GM19193 (cell line): ENCODE results near the gene SPRR5.

Experiments used
- POLR2A ChIP-seq: IDR thresholded peaks from 4 replicates; pipeline ENCODE4 v1.6.1; 2011; ENCODE audit not compliant: insufficient read depth, insufficient read length; ENCODE audit errors: extremely low read depth

Gene SPRR5

DNA sequence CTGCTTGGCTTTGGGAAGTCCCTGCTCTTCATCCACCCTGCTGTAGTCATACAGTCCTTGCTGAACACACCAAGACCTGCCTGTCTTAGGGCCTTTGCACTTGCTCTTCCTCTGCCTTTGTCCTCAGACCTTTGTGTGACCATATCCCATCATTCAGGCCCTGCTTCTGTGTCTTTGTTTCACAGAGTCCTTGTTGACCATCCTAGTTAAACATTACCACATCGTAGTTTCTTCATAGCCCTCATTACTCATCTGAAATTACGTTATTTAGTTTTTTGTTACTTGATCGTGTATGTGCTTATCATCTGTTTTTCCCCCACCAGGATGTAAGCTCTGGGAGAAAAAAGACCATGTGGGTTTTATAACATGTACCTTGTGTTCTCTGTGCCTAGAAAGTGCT, 18.3 kb upstream of the SPRR5 start:
- TF ChIP-seq POLR2A: no peak

DNA sequence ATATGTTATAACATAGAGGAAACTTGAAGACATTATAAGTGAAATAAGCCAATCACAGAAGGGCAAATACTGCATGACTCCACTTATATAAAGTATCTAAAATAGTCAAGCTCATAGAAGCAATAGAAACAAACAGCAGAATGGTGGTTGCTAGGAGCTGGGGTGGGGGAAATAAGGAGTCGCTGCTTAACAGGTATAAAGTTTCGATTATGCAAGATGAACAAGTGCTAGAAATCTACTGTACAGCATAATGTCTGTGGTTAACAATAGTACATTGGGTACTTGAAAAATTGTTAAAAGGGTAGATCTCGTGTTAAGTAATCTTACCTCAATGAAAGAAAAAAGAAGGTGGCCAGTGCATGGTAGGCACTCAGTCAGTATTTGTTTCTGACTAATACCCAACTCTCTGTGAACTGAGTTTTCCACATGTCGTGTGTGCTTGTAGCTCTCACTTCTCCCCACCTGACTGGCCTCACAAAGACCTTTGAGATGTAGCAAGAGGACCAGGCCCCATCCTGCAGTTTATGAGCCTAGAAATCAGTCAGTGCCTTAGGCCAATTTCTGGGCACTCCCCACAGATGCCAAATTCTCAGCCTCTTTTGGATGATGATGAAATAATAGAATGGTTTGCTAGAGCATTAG, 14.7 kb upstream of the SPRR5 start:
- TF ChIP-seq POLR2A: no peak

DNA sequence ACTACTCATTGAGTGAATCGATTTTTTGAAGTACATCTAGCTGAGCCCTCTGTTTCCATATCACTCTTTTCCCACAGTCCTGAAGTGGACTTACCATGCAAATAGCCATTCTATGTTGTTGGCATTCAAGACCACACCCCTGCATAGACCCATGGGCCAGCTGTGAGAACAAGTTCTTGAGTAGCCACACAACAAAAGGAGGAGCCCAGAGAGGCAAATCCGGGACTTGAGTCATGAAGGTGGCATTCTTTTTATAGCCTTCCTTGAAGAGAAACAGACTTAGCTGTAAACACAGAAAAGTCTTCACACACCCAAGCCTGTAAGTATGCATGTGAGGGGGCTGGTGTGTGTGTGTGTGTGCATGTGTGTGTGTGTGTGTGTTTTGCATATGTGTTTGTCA, 13.8 kb upstream of the SPRR5 start:
- no peak for TF ChIP-seq POLR2A

DNA sequence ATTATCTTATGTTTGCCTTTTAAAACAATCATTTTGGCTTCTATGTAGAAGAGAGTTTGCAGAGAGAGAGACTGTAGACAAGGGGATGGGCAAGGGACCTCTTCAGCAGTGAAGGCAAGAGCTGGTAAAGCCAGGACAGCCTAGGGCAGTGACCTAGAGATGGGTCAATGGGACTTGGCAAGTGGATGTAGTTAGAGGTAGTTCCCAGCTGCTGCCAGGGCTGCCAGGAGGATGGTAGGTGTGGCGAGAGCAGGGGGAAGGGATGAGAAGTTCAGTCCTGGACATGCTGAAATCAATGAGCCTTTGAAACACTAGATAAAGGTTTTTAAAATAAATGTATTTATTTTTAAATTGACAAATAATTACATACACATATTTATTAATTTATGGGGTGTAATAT, 6.4 kb upstream of the SPRR5 start:
- no peak for TF ChIP-seq POLR2A

- TF ChIP-seq POLR2A: no peak
These were observed 5.8 kb upstream of the SPRR5 start for GRCh38 chr1:152941037-152941711.

DNA sequence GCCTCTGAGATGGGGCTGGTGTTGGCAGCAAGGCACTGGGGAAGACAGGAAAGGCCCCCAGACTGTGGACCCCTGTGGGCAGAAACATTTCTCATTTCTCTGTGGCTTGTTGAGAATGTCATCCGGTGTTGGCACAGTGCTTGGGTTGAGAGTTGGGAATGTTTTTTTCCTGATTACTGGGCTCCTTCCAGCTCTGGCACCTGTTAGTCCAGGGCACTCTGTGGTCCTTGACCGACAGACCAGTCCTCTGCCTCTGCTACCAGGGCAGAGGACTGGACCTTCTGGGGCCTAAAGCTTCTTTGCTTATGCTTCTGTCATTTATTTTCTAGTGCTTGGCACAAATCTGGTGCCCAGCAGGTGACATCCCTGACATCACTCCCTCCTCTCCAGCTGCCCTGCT, 4.8 kb upstream of the SPRR5 start:
- TF ChIP-seq POLR2A: no peak

GRCh38 chr1:152946248-152946647, 758 bp upstream of the SPRR5 start:
- TF ChIP-seq POLR2A: no peak

DNA sequence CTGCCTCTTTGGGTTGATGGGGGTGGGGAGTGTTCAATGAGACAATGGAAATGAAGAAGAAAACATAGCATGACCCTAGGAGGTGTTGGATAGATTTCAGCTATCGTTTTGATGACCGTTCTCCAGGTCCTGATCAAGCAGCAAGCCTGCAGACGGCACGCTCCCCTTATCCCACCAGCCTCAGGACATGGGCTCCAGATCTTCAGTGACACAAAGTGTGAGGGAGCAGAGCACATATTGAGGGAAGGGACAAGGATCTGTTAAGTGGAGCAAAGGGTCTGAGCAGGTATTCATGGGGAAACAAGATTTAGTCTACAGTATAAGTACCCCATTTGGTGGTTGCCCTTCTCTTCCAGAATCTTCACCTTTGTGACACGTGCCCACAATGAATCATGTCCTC, 4.7 kb downstream of the SPRR5 start:
- no peak for TF ChIP-seq POLR2A

DNA sequence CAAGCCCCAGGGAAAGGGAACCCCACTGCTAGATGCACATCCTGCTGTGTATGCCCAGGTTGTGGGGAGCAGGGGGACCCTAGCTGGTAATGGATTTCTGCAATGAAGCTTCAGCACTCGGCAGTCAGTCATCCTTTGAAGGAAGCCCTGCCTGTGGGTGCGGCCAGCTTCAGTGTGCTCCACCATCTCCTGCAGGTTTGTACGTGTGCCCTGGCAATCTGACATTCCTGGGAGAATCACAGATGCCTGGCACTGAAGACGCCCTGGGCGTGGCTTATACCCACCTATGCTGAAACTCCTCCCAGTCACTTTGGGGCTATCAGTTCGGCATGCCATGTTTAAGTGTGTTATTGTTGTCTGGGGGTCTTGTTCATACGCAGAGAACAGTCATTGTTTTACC, 6.8 kb downstream of the SPRR5 start:
- no peak for TF ChIP-seq POLR2A

- no peak for TF ChIP-seq POLR2A
These were observed 7.4 kb downstream of the SPRR5 start for GRCh38 chr1:152954436-152954835.

GRCh38 chr1:152957561-152957960, 10.6 kb downstream of the SPRR5 start:
- TF ChIP-seq POLR2A: no peak

DNA sequence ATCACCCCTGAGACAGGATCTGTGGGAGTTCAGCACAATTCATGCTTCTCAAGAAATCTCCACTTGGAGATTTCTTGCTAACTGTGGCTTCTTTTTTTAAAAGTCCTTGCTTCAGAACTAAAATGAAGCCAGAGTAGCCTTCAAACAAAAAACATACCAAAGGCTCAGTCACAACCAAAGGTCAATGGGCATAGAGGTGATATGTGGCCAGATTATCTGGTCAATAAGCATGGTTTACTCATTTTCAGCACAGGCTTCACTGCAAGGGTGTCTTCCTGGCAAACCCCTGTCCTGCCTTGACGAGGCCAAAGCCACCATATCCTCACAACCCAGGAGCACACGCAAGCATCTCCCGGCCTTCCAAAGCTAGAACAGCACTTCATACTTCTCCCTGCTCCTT, 12.3 kb downstream of the SPRR5 start:
- no peak for TF ChIP-seq POLR2A

- no peak for TF ChIP-seq POLR2A
These were observed 12.9 kb downstream of the SPRR5 start for GRCh38 chr1:152959801-152960451.

GRCh38 chr1:152960452-152961044, 13.5 kb downstream of the SPRR5 start:
- no peak for TF ChIP-seq POLR2A

DNA sequence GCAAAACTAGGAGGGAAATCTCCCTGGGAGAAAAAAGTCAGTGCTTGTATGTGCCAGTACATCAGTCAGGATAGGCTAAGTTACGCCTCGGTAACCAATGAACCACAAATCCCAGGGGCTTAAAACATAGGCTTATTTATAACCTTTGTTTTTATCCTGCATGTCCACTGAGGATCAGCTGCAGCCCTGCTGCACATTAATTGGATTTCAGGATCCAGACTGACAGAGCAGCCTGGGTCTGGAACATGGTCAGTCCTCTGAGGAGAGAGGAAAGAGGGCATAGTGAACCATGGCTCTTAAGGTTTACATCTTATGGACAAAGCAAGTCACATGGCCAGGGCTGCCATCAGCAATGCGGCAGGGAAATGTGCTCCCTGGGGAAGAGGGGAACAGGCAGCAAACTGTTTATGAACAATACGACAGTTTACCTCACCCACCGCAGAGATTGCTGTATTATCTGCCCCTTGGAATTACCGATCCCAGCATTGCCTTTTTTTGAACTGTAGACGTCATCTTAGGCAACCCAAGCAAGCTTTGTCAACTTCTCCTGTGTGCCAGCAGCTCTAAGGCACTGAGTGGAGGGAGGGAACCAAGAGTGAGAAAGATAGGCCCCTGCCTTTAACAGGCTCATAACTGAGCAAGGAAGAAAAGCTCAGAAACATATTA, 14.4 kb downstream of the SPRR5 start:
- no peak for TF ChIP-seq POLR2A
